ENCODE results near the gene MSX2.

Gene MSX2

GRCh38 chr5:174735498-174736330, 11.3 kb downstream of the MSX2 start:
- H3K4me3 ChIP-seq (ENCODE audit: low read depth, low read length) = no peak overlapping the region
- TF ChIP-seq CTCF (IDR thresholded peaks at IDR 0.05; ENCODE audit: low read depth, low read length) = peak; percentile 21; the same call in 1 of the 2 replicates

GRCh38 chr5:174736331-174736721, 11.9 kb downstream of the MSX2 start:
- H3K4me3 ChIP-seq (ENCODE audit: low read depth, low read length) = no peak overlapping the region
- no peak for TF ChIP-seq CTCF (IDR thresholded peaks at IDR 0.05; ENCODE audit: low read depth, low read length)

GRCh38 chr5:174736777-174737176, 12.4 kb downstream of the MSX2 start:
- no peak overlapping the region for H3K4me3 ChIP-seq (ENCODE audit: low read depth, low read length)
- TF ChIP-seq CTCF (IDR thresholded peaks at IDR 0.05; ENCODE audit: low read depth, low read length) = no peak

GRCh38 chr5:174737330-174737729, 12.9 kb downstream of the MSX2 start:
- H3K4me3 ChIP-seq (ENCODE audit: low read depth, low read length) = no peak overlapping the region
- TF ChIP-seq CTCF (IDR thresholded peaks at IDR 0.05; ENCODE audit: low read depth, low read length) = no peak

- no peak for TF ChIP-seq CTCF (IDR thresholded peaks at IDR 0.05; ENCODE audit: low read depth, low read length)
Observed at GRCh38 chr5:174741352-174741751, 17.0 kb downstream of the MSX2 start.

GRCh38 chr5:174744896-174745295, 20.5 kb downstream of the MSX2 start:
- no peak overlapping the region for H3K4me3 ChIP-seq (ENCODE audit: low read depth, low read length)
- TF ChIP-seq CTCF (IDR thresholded peaks at IDR 0.05; ENCODE audit: low read depth, low read length) = no peak

More at GRCh38 chr5:174741352-174741751, 17.0 kb downstream of the MSX2 start:
- H3K4me3 ChIP-seq (ENCODE audit: low read depth, low read length) = no peak overlapping the region

GRCh38 chr5:174745590-174746103, 21.3 kb downstream of the MSX2 start:
- TF ChIP-seq CTCF (IDR thresholded peaks at IDR 0.05; ENCODE audit: low read depth, low read length) = no peak
- H3K4me3 ChIP-seq (ENCODE audit: low read depth, low read length) = no peak overlapping the region
